Spleen (tissue), 7 donors: ENCODE results near the gene USP6NL.

Experiments
- POLR2A ChIP-seq, 3 donors: fragments of 450-650 bp; IDR thresholded peaks; one replicate each; pipeline ENCODE4 v1.5.1; 2017; ENCODE audit warnings: antibody characterized with exemption in 3 of 3, mild to moderate bottlenecking in 1 of 3
- TF ChIP-seq, protein P1 (sequence below), 11 experiments: fragments of 200-600 bp in 7 of 11; fragments of 450-650 bp in 4 of 11; sonication (generic) in 4 of 11; IDR thresholded peaks in 8 of 11; conservative IDR thresholded peaks in 3 of 11; 1 replicate in 7 of 11; 2 replicates in 4 of 11; pipeline versions ENCODE4 v1.4.0 to v1.8.0; 2016 to 2021; ENCODE audit warnings: antibody characterized with exemption in 11 of 11, inconsistent platforms in 4 of 11, mild to moderate bottlenecking in 1 of 11
- donor health status: DM: no; HTN: no; CAD: no; lungs with moderate emphysema.
- donor health status: DM: no; HTN: no; CAD: no.
- donor health status: DM: no; HTN: no; CAD: no.

DNA sequence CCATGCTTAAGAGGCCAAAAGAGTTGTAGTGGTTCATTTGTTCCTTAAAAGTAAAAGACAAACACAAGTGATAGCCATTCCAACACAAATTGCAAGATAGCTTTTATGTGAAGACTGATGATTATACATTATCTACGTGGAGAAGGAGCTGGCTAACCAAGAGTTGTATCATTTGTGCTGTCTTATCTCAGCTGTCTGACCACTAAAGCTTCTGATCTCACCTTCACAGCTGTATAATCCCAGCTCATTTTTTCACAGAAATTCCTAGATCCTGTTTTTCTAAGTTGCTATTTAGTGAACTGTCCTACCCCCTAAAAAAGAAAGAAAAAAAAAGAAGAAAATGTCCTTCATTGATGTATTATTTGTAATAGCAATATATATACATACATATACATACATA is 9.8 kb downstream of the USP6NL start:
- TF ChIP-seq, protein P1, sequence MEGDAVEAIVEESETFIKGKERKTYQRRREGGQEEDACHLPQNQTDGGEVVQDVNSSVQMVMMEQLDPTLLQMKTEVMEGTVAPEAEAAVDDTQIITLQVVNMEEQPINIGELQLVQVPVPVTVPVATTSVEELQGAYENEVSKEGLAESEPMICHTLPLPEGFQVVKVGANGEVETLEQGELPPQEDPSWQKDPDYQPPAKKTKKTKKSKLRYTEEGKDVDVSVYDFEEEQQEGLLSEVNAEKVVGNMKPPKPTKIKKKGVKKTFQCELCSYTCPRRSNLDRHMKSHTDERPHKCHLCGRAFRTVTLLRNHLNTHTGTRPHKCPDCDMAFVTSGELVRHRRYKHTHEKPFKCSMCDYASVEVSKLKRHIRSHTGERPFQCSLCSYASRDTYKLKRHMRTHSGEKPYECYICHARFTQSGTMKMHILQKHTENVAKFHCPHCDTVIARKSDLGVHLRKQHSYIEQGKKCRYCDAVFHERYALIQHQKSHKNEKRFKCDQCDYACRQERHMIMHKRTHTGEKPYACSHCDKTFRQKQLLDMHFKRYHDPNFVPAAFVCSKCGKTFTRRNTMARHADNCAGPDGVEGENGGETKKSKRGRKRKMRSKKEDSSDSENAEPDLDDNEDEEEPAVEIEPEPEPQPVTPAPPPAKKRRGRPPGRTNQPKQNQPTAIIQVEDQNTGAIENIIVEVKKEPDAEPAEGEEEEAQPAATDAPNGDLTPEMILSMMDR (IDR thresholded peaks at IDR 0.05 in 8 of 11, conservative IDR thresholded peaks at IDR 0.05 in 3 of 11) = no peak
- no peak for TF ChIP-seq POLR2A (IDR thresholded peaks at IDR 0.05)
